GM18519 (cell line): Measurements from ENCODE around the gene IRAK2.

ENCODE experiments used
- ATAC-seq: cut with Tn5 transposase; IDR thresholded peaks from one replicate; pipeline ENCODE4 v1.9.1; 2021; ENCODE audit warnings: mild to moderate bottlenecking, moderate library complexity; ENCODE audit not compliant: unreplicated experiment, low FRiP score

The IRAK2 gene

DNA sequence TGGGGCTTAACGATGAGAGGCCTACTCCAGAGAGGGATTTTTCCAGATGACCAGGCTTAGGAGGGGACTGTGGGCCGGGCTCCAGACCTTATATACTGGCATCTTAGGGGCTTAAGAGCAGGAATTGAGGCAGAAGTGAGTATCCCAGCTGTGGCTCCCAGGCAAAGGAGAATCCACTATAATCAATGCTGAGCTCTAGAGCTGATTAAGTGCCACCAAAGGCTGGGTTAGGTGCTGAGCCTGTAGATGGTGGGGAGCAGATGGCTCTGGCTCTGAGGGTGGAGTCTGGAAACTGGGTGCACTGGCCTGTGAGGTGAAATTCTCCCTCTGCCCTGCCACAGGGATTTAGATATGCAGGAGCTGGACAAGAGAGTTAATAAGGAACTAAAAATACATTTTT lies 23.2 kb downstream of the IRAK2 start:
- no peak for ATAC-seq

DNA sequence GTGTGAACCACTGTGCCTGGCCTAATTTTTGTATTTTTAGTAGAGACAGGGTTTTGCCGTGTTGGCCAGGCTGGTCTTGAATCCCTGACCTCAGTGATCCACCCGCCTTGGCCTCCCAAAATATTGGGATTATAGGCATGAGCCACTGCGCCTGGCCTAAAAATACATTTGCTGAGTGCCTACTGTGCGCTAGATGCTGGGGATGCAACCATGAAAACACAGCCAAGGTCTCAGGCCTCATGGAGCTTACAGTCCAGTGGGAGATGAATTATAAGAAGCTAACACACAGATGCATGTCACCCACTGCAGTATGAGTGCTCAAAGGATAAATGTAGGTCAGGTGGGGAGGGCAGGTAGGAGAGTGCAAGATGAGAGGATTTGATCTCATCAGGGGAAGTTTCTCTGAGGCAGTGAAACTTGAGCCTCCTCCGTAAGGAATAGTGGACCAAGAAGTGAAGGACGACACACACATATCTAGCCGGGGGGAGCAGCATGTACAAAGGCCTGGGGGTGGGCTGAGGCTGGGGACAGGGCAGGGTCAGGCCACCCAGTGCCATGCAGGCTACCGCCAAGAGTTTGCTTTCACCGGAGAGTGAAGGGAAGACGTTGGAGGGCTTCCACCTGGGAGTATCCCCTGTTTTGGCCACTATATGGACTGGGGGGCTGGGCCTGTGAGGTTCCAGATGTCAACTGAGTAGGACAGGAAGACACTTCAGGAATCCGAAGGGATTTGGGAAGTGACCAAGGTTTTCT lies 24.3 kb downstream of the IRAK2 start:
- ATAC-seq: no peak

DNA sequence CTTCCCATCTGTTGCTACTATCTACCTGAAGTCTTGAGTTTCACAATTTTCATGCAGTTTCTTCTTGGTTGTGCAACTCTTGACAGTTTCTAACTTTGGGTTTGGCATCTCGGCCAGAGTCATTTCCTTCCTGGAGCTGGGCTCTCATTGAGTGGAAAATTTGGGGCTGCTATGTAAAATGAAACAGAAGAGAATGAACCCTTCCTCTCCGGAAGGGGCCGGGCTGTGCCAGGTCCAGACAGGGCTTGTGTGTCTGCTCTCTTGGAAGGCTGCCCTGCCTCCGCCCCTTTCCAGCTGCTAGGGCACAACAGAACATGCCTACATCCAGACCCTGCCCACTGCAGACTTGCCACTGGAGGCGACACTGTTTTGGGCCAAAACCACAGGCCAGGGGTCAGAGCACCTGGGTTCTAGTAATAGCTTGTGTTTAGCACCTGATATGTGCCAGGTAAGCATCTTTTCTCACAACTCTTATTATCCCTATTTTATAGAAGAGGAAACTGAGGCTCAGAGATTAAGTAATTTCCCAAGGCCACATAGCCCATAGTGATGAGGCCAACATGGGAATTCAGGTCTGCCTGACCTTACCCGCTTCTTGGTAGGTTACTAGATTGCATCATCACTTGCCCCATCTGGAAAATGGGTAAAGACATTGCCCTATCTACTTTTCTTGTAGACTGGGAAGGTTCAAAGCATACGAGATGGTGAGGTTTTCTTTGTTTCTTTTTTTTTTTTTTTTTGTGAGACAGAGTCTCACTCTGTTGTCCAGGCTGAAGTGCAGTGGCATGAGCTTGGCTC lies 25.0 kb downstream of the IRAK2 start:
- no peak for ATAC-seq

DNA sequence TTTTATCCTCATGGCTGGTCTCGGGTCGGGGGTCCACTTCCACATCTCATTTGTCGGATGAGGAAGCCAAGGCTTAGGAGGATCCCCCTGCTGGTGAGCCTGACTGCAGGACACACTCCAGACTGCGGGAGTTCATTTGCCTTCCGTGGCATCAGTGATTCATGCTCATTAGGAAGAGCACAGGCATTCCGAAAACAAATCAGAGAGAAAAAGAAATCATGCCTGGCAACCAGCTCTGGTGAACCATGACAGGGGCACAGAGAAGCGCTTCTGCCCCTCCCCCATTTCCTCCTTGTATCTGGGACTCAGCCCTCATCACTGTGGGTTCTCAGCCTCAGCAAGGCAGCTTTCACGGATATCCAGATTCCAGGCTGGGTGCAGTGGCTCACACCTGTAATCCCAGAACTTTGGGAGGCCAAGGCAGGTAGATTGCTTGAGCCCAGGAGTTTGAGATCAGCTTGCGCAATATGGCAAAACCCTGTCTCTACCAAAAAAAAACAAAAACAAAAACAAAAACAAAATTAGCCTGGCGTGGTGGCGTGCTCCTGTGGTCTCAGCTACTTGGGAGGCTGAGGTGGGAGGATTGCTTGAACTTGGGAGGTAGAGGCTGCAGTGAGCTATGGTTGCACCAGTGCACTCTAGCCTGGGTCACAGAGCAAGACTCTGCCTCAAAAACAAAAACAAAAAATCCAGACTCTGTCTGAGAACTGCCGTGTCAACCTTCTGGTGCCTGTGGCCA lies 28.4 kb downstream of the IRAK2 start:
- ATAC-seq: no peak

DNA sequence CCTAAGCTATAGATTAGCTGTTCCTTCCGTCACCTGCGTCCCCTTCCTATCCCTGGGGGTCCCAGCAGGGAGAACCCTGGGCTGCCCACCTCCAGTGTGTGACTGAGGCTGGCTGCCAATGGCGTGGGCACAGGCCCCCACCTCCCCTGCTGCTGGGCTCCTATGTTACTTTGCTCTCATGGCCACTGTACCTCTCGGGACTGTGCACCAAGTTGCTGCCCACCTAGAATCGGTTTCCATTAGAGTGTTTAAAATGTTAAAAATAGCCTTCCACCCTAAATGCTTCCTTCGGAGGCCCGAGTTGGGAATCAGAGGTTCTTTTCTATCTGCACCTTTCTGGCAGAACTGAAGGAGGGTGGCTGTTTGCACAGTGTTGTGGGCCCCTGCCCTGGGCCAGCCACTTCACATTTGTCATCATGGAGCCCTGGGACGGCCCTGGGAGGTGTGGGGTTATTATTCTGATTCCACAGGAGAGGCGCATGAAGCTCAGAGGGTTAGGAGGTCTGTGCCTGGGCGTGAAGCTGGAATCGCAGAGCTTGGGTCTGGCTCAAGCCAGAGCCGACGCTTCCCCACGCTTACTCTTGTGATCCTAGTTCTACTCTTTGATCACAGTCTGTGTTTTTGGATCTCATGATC lies 29.1 kb downstream of the IRAK2 start:
- no peak for ATAC-seq

DNA sequence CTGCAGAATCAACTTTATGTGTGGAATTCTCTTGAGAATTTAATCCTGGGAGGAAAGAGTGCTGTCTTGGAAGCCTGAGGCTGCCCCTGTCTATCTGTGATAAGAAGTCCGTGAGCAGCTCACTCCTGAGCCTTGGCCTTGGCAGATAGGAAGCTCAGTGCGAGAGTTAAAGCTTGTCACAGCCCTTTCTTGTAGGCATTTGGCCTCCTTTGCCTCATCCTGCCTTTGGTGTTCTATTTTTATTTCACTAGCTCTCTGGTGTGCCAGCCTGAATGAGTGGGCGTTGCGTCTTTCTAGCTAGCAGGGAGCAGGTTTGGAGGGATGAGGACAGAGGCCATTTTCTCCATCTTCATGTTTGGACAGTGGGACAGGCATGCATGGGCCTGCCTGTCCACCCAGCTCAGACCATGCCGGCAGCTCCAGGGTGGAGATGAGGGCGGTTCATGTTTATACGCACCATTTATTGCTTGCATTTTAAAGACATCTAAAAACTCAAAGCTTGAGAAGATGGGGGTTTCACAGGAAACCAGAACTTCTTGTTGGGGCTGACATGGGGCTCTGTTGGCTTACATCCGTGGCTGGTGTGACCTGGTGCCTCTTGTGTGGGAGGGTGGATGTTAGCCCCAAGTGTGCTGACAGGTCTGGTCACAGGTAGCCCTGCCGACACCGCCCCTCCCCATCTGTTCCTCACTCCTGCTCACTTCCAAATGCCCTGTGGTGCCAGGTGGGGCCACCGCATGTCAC lies 29.8 kb downstream of the IRAK2 start:
- no peak for ATAC-seq

DNA sequence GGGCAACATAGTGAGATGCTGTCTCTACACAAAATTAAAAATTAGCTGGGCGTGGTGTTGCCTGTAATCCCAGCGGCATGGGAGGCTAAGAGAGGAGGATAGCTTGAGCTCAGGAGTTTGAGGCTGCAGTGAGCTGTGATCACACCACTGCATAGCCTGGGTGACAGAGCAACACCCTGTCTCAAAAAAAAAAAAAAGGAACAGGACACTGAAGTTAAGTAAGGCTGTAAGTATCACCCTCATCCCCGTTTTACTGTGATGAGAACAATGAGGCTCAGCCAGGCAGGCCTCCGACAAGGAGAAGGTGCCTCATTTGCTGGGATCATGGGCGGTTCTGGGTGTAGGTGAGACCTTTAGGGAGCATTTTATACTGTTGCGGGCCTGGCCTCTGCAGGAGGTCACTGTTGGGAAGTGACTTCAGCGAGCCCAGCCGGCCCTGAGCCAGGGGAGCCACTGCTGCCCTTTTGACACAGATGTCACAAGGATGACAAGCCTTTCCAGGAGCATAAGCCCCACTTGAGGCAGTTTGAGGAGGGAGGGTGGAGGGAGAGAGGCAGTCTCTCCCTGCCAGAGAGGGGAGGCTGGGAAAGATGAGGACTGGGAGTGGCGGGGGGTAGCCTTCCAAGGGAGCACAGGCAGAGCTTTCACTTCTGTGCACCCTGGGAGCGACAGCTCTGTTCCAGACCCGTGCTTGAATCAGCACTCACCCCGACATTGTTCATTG lies 30.8 kb downstream of the IRAK2 start:
- ATAC-seq: no peak

DNA sequence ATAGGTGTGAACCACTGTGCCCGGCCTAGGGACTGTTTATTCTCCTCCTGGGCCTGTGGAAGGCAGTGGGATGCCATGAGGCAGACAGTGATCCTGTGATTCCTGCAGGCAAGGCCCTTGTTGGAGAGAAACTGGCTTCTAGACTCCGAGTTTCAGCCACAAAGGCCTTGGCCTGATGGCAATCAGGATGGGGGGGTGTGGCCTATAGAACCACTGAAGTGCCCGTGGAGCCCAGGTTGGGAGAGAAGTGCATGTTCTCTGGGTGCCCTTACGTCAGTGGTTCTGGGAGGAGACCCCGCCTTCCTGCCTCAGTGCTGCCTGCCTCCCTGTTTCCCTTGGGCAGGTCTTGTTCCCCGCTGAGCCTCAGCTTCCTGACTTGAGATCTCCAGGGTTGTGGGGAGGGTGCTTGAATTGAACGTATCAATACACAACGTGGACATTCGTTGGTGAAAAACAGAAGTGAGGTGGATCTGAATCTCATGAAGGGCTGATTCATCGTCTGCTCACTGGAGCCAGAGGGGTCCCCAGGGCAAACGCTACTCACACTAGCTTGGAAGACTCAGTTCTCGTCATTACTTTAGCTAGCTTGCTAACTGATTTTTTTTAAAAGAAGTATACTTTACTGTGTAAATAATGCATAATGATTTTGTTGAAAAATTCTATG lies 31.8 kb downstream of the IRAK2 start:
- ATAC-seq: no peak

- no peak for ATAC-seq
Observed at GRCh38 chr3:10198226-10198625, 33.5 kb downstream of the IRAK2 start.

- ATAC-seq: peak; percentile 65
Observed at GRCh38 chr3:10198761-10199649, 34.3 kb downstream of the IRAK2 start.

GRCh38 chr3:10204921-10205320 lies 40.2 kb downstream of the IRAK2 start:
- no peak for ATAC-seq

GRCh38 chr3:10205451-10206165 lies 40.9 kb downstream of the IRAK2 start:
- ATAC-seq: no peak

GRCh38 chr3:10206166-10206511 lies 41.4 kb downstream of the IRAK2 start:
- no peak for ATAC-seq

- ATAC-seq: no peak
Observed at GRCh38 chr3:10213156-10213792, 48.6 kb downstream of the IRAK2 start.

DNA sequence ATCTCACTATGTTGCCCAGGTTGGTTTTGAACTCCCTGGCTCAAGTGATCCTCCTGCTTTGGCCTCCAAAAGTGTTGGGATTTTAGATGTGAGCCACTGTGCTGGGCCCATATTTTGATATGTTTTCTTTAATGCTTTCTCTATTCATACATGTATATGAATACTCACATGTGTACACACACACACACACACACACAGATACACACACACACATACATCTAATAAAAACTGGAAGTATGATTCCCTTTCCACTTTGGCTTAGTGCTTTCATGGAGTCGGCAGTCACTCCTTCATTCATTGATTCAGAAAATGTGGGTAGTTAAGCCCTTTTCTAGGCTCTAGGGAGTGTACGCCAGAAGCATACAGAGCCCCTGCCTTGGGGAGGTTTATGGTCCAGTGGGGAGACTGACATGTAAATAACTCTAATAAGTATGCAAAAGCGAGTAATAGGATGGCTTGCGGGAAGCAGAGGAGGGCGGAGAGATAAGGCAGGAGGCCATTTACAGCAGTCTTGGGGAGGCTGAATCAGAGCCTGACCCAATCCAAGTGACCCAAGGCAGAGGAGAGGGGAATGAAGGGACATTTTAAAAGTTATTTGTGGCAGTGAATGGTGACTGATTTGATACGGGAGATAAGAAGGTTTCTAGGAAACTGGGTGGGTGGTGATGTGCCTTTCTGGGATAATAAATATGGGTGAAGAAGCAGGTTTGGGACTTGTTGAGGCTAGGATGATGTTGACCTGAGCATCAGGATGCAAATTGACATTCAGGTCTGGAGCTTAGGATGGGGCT lies 51.1 kb downstream of the IRAK2 start:
- no peak for ATAC-seq

DNA sequence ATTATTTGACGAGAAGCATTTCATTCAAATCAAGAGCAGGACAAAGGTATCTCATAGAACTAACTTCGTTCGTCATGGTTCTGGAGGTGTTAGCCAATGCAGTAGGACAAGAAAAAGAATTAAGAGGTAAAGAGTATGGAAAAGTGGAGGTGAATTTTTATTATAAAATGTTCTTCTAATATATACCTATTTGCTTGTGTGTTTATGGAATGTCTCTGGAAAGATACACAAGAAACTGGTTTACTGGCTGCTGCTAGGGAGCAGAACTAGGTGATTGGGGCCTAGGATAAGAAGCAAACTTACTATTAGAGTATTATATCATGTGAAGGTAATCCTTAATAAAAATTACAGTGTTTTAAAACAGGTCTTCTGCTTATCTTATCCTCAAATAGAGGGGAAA lies 52.6 kb downstream of the IRAK2 start:
- ATAC-seq: no peak
